GM12892 (cell line): ENCODE data around the gene SEC63.

Source experiments
- DNase-seq: peaks from one replicate; pipeline ENCODE4 v3.0.0; 2011; ENCODE audit not compliant: insufficient read length
- FAIRE-seq: peaks from 2 replicates; lab custom pipeline; 2011; peaks lifted over from hg19 to GRCh38; lab: Jason Lieb, UNC
- POLR2A ChIP-seq: IDR thresholded peaks from 2 replicates; pipeline ENCODE4 v1.6.1; 2011; ENCODE audit warnings: low read depth, low read length, control low read depth
- POLR2AphosphoS5 ChIP-seq: IDR thresholded peaks from 2 replicates; pipeline ENCODE4 v1.6.1; 2011; ENCODE audit warnings: low read depth, low read length, control low read depth
- TAF1 ChIP-seq: IDR thresholded peaks from 2 replicates; pipeline ENCODE4 v1.6.1; 2011; ENCODE audit warnings: low read depth, mild to moderate bottlenecking, control low read depth, low read length, borderline replicate concordance

The SEC63 gene

DNA sequence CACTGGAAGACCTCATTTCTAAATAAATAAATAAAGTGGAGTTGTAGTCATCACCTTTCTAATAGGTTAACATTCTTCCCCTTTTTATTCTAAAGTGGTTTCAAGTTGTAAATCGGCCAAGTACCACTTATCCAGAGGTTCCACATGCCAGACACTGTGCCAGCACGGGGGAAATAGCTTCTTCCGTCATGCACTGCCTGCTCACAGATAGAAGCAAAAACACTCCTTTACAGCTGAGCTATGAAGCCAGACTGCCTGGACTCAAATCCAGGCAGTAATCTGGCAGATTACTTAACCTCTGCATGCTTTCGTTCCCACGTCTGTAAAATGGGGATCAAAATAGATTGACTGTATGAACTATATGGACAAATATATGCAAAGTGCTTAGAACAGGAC lies 116.7 kb downstream of the SEC63 start:
- FAIRE-seq (no peak), DNase-seq (no peak)
- TF ChIP-seq POLR2A (no peak), POLR2AphosphoS5 (no peak), TAF1 (no peak)

GRCh38 chr6:107840636-107841274 lies 117.3 kb downstream of the SEC63 start:
- FAIRE-seq (no peak), DNase-seq (no peak)
- no peak for TF ChIP-seq POLR2AphosphoS5
- no peak for TF ChIP-seq POLR2A
- TF ChIP-seq TAF1: no peak

DNA sequence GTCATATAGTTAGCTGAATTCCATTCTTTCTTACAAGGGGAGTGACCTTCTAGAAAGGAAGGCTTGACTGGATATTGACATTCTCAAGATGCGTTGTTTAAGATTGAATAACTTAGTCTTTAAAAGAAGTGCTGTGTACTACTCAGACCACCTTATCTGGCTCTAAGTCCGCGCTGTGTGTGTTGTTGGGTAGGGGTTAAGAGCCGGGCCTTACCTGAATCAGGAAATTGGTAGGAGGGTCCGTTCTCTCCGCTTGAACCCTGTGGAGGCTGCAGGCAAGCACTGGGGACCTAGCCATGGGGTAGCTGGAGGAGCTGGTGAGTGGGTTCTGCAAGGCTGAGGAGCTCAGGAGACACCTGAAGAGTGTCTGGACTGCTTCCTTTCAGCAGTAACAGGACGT lies 124.9 kb downstream of the SEC63 start:
- FAIRE-seq: no peak
- TF ChIP-seq POLR2A (no peak), TAF1 (no peak), POLR2AphosphoS5 (no peak)
- no peak for DNase-seq

DNA sequence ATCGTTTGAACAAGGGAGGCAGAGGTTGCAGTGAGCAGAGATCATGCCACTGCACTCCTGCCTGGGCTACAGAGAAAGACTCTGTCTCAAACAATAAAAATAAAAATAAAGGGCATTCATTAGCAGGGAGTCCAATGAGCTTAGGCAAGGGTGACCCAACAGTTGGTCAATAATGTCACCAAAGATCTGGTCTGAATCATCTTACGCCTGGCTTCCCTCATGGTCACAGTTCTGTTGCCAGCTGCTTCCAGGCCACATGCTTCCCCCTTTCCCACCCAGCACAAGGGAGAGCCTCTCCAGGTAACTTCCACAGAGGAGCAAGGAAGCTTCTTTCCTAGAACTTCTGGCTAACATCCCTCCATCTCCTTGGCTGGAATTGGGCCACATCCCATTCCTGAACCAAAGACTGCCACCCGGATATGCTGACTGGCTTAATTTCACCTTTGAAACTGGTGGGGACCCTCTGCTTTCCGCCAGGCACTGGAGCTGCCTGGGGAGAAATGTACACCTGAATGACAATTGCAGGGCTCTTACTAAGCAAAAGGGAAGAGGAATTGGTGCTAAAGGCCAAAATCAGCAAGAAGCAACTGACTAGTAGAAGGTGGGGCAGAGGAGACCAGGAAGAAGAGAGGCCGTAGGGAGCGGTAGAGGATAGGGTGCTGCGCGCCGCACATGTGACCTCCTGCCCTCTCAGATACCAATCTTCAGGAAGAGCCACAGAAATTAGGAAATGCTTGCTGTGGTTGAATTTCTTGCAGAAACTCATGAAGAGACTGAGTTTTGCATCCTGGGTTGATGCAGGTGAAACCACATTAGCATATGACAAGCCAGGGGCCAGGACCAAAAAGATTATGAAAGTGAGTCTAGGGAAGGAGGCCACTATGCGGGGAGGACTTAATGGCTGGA lies 125.6 kb downstream of the SEC63 start:
- FAIRE-seq (no peak), DNase-seq (no peak)
- TF ChIP-seq TAF1 (no peak), POLR2AphosphoS5 (no peak)

DNA sequence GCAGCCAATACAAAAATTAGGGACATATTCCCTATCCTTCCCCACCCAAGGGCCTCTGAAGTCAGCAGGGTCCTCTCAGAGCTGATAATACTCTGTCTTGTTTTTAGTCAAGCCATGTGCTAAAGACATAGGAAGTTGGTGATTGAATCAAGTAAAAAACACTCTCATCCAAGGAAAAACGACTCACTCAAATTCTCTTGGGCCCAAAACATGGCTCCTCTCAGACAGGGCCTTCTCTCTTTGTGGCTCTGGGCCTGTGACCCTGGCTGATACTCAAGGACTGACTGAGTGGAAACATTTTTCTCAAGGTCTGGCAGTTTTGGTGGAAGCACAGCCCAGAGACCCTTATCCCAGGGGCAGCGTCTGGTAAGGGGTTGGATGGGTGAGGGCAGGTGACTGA lies 127.9 kb downstream of the SEC63 start:
- no peak for TF ChIP-seq TAF1
- no peak for TF ChIP-seq POLR2A
- TF ChIP-seq POLR2AphosphoS5: no peak
- FAIRE-seq (no peak), DNase-seq (no peak)

DNA sequence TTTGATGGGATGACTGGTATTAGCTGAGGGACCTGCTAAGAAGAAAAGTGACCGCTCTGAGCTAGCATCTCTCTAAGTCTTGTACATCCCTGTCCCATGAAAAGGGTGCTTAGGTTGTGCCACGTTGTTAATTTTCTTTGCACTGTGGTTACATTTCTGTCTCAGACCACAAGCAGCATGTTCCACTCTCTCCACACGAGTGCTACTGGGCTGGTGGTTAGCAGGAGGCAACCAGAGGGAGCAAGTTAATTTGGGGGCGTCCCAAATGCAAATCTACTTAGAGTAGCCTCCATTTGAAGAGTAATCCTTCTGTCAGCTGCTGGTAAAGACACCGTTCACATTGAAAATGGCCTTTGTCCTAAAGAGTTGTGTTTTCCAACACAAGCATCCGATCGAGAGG lies 130.5 kb downstream of the SEC63 start:
- DNase-seq: no peak
- FAIRE-seq: peak; percentile 50
- TF ChIP-seq TAF1: no peak

GRCh38 chr6:107823047-107823557 lies 134.9 kb downstream of the SEC63 start:
- FAIRE-seq (no peak), DNase-seq (no peak)
- no peak for TF ChIP-seq POLR2A
- no peak for TF ChIP-seq TAF1
- no peak for TF ChIP-seq POLR2AphosphoS5

GRCh38 chr6:107822176-107823046 lies 135.6 kb downstream of the SEC63 start:
- DNase-seq: peak; percentile 31
- peak; percentile 82 for FAIRE-seq
- TF ChIP-seq TAF1 (no peak), POLR2A (no peak), POLR2AphosphoS5 (no peak)

DNA sequence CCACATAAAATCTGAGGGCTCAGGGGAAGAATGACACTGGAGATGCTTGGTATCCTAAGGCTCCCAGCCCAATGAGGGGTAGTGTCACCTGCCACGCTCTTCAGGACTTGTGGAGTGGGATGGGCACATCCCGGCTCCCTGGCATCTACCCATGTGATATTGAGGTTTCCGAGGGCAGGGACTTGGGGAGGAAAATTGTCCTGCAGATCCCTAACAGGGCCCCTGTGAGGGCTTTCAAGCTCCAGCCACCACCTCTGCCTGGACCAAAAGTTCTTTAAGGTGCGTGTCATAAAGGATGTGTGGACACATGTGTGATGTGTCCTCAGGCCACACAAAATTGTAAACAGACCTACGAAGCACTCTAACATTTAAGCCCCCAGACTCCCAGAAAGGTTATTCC lies 136.4 kb downstream of the SEC63 start:
- no peak for DNase-seq
- TF ChIP-seq POLR2A (no peak), POLR2AphosphoS5 (no peak), TAF1 (no peak)
- FAIRE-seq: no peak

DNA sequence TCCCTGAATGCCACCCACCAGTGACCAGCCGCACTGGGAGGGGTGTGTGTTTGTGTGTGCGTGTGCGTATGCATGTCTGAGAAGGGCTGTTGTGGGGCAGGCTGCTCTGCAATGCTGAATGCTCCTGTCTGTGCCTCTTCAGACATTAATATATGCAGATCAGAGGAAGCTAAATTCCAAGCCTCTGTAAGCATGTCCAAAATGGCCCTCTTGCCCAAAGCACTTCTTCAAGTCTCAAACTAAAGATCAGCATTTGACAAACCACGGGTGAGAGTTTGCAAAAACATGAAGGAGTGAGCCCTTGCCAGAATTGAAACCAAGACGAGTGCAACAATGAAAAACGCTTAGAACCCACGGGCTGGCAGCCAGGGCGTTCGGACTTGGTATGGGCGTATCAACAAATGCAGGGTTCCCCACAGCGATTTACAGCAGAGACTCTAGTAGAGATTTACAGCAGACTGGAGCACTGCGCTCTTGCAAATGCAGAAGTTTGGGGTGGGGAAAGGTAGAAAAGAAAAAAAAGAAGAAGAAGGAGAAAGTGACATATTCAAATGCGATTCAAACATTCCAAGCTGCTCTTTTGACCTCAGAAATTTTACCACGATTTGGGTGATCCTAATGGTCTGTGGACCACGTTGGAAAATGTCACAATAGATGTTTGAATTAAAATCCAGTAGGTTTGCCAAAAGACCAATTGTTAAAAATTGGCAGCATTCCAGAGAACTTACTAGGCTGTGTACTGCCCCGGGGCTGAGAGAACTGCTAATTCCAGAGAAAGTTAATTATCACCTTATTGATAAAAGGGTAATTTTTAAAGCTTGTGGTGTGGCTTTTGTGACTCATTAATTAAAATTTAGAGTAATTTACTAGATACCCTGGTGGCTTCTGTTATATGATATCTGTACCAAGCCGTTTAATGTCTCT lies 137.4 kb downstream of the SEC63 start:
- TF ChIP-seq POLR2AphosphoS5: no peak
- TF ChIP-seq TAF1: no peak
- TF ChIP-seq POLR2A: no peak
- no peak for FAIRE-seq
- DNase-seq: no peak

- no peak for DNase-seq
- no peak for FAIRE-seq
- TF ChIP-seq POLR2A: no peak
- TF ChIP-seq TAF1: no peak
- TF ChIP-seq POLR2AphosphoS5: no peak
Observed at GRCh38 chr6:107819964-107820337, 138.1 kb downstream of the SEC63 start.
